ENCODE data around the gene CHD9.
A peak's percentile ranks its signal among the peaks of the same experiment; 100 is the strongest.
"Not testable (repeated sequence)": the region's sequence is repeated elsewhere in the genome, so short reads cannot be mapped to it uniquely, and the experiment has no call there.

Gene CHD9

DNA sequence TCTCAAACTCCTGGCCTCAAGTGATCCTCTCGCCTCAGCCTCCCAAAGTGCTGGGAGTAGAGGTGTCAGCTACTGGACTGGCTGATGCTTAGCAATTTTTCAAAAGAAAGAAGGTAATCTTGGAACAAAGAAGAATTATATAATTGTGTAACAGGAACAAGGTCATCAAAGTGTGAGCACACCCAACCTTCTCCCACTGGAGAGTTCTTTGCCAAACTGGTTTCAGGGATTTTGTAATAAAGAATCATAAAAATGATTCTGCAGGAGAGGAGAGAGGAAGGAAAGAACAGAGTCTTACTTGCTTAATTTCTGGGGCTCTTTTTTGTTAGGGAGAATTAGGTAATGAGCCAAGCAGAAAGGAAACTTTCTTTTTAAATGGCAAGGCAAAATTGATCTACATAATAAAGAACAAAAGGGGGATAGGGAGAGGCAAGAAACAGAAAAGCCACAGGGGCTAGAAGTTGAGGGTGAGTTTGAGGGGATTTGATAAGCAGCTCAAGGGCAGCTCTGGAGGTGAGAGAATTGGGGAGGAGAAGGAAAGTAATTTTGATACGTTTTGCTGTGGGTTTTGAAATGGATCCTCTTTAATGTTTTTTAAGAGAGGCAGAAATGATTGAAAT lies 23.4 kb upstream of the CHD9 start:
- no peak overlapping the region for H3K27ac ChIP-seq
- no peak for TF ChIP-seq ZFX (IDR thresholded peaks at IDR 0.05)
- TF ChIP-seq, protein P1, sequence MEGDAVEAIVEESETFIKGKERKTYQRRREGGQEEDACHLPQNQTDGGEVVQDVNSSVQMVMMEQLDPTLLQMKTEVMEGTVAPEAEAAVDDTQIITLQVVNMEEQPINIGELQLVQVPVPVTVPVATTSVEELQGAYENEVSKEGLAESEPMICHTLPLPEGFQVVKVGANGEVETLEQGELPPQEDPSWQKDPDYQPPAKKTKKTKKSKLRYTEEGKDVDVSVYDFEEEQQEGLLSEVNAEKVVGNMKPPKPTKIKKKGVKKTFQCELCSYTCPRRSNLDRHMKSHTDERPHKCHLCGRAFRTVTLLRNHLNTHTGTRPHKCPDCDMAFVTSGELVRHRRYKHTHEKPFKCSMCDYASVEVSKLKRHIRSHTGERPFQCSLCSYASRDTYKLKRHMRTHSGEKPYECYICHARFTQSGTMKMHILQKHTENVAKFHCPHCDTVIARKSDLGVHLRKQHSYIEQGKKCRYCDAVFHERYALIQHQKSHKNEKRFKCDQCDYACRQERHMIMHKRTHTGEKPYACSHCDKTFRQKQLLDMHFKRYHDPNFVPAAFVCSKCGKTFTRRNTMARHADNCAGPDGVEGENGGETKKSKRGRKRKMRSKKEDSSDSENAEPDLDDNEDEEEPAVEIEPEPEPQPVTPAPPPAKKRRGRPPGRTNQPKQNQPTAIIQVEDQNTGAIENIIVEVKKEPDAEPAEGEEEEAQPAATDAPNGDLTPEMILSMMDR (conservative IDR thresholded peaks at IDR 0.05) = no peak

DNA sequence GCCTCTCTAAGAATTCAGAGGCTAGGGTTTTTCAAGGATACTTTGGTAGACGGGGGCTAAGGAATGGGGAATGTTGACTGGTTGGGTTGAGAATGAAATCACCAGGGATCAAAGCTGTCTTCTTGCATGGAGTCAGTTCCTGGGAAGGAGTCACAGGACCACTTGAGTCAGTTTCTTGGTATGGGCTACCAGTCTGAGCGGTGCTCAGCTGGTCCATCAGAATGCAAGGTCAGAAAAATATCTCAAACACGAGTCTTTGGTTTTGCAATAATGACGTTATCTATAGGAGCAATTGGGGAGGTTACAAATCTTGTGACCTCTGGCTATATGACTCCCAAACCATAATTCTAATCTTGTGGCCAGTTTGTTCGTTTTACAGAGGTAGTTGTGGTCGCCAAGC lies 20.5 kb upstream of the CHD9 start:
- no peak overlapping the region for H3K27ac ChIP-seq
- TF ChIP-seq, protein P1 (conservative IDR thresholded peaks at IDR 0.05) = no peak
- no peak for TF ChIP-seq ZFX (IDR thresholded peaks at IDR 0.05)

DNA sequence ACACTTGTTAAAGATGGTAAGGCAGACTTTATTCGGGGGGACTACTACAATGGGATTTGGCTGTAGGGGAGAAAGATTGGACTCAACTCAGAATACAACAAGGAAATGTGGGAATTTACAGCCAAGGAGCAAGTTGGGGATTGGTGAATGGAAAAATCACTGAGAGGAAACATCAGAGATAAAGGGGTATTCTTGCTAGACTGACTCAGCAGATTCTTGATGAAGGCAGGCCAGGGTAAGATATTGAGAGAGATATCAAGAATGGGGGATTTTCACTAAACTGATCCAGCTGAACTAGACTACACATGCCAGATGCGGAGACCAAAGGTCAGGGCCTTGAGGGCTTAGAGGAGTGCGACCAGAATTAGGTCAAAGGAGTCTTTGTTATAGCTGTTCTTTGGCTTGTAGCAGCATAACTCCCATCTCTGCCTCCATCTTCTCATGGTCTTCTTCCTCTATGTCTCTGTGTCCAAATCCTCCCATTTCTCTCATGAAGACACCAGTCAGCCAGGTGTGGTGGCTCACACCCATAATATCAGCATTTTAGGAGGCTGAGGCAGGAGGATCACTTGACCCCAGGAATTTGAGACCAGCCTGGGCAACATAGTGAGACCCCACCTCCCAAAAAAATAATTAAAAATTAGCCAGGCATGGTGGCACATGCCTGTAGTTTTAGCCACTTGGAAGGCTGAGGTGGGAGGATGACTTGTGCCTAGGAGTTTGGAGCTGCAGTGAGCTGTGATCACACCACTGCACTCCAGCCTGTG lies 19.4 kb upstream of the CHD9 start:
- TF ChIP-seq ZFX (IDR thresholded peaks at IDR 0.05) = no peak
- TF ChIP-seq, protein P1 (conservative IDR thresholded peaks at IDR 0.05) = no peak

DNA sequence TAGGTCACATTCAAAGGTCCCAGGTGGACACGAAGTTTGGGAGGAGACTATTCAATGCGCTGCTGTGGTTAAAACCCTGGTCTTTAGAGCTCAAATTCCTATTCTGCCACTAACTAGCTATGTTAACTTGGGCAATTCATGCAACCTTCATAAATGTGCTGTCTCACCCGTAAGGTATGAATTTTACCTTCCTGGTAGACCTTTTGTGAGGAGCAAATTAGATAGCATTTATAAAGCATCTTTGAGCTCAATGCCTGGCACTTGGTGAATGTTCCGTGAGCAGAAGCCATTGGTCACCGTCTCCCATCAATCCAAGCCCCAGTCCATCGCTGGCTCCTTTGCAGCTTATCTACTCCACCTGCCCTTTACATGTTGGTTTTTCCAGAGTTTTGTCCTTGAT lies 18.7 kb upstream of the CHD9 start:
- no peak overlapping the region for H3K27ac ChIP-seq
- TF ChIP-seq ZFX (IDR thresholded peaks at IDR 0.05) = no peak
- TF ChIP-seq, protein P1 (conservative IDR thresholded peaks at IDR 0.05) = no peak

More for the DNA sequence above, 19.4 kb upstream of the CHD9 start:
- no peak overlapping the region for H3K27ac ChIP-seq

DNA sequence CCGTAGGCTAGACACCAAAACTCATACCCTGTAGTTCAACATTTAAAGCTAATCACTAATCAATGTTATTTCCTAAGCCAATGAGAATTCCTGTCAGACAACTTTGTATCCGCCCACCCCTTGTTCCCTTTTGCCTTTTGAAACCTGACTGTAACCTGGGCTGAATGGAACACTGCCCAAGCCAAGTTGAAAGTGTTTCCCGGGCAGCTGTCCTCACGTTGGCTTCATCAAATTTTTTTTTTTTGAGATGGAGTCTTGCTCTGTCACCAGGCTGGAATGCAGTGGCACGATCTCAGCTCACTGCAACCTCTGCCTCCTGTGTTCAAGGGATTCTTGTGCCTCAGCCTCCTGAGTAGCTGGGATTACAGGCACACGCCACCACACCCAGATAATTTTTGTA lies 18.1 kb upstream of the CHD9 start:
- H3K27ac ChIP-seq = not testable (repeated sequence)

DNA sequence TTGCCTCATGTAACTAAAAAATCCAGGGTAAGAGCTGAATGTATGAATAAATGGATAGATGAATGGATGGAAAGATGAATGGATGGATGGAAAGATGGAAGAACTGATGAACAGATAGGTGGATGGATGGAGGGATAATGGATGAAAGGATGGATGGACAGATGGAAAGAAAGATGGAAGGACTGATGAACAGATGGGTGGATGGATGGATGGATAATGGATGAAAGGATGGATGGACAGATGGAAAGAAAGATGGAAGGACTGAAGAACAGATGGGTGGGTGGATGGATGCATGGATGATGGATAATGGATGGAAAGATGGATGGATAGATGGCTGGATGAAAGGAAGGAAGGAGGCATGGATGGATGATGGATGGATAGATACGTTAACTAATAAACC lies 14.0 kb upstream of the CHD9 start:
- no peak overlapping the region for H3K27ac ChIP-seq
- no peak for TF ChIP-seq ZFX (IDR thresholded peaks at IDR 0.05)

DNA sequence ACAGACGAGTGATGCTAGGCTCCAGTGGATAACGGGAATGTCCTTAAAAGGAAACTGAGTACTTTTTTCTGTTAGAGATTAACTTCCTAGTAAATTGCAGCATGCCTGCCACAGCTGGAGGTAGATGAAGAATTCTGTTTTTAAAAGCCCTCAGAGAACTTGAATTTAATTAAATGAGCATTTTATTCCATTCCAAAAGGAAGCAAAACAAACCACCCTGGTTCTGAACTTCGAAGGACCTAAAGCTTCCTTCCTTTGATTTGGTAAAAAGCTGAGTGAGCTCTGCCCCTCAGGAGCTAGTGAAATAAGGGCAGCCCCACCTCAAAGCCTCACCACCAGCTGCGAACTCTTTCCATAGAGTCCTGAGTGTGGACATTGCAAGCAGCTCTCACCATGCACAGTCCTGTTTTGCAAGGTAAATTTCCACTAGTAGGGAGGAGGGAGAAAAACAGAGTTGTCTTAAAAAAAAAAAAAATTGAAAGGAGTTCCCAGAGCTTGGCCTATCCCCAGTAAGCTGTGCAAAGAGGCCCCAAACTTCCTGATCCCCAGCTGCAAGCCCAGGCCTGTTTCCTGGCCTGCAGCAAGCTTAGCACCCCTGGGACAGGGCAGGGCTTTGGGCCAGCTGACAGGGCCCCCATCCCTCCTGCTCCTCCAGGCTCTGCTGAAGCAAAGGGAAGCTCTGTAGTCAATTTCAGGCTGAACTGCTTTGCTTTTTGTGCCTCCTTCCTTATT lies 13.3 kb upstream of the CHD9 start:
- H3K27ac ChIP-seq = peak overlapping the region; percentile 38; the same call in 1 of the 2 replicates
- TF ChIP-seq ZFX (IDR thresholded peaks at IDR 0.05) = no peak
- TF ChIP-seq, protein P1 (conservative IDR thresholded peaks at IDR 0.05) = no peak

DNA sequence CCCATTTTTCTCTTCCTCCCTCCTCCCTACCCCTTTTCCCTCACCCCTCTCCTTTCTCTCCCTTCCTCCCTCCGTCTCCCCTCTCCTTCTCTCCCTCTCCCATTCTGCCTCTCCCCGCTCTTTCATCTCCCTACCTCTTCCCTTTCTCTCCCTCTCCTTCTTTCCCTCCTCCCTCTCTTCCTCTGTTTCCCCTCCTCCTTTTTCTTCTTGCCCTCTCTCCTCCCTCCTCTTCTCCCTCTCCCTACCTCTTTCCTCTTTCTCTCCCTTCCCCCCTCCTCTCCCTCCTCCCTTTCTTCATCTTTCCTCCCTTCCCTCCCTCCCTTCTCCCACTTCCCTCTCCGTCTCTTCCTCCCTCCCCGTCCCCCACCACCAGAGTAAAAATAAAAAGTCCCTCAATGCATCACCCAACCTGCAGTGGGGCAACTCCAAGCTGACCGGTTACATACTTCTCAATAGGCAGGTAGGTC lies 12.5 kb upstream of the CHD9 start:
- no peak overlapping the region for H3K27ac ChIP-seq
- TF ChIP-seq, protein P1 (conservative IDR thresholded peaks at IDR 0.05) = no peak
- TF ChIP-seq ZFX (IDR thresholded peaks at IDR 0.05) = no peak

Measured in C4-2B (cell line).